ENCODE results near the gene SLBP. TPM values are rescaled to one million over a fixed set of nuclear protein-coding genes. Genes with fewer than 3 reads are reported as not detected.
A peak's percentile ranks its signal among the peaks of the same experiment; 100 is the strongest.

The SLBP gene
- total RNA-seq, 2 donors from 2014 or later = 30.1 to 56.9 TPM

DNA sequence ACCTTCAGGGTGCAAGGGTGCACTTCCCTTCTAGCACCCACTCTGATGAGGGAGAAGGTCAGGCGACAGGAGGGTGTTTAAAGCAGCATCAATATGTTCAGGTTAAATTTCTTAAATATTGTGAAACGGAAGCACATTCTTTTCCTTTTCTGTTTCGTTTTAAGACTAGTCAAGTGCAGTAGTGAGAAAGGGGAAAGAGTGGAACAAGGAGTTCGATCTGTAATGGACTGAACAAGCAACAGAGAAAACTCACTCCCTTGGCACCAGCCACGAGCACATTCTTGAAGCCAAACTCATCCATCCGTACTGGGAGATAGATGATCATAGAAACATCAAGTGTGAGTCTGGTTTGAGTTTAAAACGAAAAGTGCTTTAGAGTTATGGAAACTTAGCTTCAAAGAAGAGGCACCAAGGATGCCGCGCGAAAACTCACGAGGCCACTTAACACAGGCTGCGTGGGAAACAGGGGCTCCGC, 28.8 kb downstream of the SLBP start:
- no peaks in the 10 kb centered on the region for H3K27me3 ChIP-seq
- H3K27ac ChIP-seq = peak overlapping the region; percentile 57
- DNase-seq = no peak
- H3K4me1 ChIP-seq = no peaks in the 10 kb centered on the region
- H3K9me3 ChIP-seq = no peaks in the 10 kb centered on the region
- TF ChIP-seq, protein P1, sequence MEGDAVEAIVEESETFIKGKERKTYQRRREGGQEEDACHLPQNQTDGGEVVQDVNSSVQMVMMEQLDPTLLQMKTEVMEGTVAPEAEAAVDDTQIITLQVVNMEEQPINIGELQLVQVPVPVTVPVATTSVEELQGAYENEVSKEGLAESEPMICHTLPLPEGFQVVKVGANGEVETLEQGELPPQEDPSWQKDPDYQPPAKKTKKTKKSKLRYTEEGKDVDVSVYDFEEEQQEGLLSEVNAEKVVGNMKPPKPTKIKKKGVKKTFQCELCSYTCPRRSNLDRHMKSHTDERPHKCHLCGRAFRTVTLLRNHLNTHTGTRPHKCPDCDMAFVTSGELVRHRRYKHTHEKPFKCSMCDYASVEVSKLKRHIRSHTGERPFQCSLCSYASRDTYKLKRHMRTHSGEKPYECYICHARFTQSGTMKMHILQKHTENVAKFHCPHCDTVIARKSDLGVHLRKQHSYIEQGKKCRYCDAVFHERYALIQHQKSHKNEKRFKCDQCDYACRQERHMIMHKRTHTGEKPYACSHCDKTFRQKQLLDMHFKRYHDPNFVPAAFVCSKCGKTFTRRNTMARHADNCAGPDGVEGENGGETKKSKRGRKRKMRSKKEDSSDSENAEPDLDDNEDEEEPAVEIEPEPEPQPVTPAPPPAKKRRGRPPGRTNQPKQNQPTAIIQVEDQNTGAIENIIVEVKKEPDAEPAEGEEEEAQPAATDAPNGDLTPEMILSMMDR (IDR thresholded peaks at IDR 0.05) = no peak
- H3K9ac ChIP-seq (ENCODE audit: low read depth in 2 of 2, low read length in 2 of 2) = peak overlapping the region; percentile 26 to 76
- peak overlapping the region; percentile 64 for H3K4me3 ChIP-seq
- no peaks in the 10 kb centered on the region for H3K36me3 ChIP-seq
- intact Hi-C loops (cut with DNase I) = no loop called here

DNA sequence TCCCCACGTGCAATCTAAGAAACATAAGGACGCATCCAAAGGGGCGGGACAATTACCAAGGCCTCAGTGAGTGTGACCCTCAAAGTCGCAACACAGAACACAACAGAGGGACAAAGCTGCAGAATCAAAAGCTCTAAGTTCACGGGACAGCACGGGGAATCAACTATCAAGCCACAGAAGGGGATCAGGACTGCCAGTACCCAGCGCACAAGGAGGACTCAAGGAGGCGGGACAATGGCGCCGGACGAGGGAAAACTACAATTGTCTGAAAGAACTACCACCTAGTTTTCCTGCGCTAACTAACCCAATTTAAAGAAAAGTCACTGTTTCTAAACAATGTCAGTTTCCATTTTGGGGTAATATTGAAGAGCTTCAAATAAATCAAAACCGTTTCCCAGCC, 29.3 kb downstream of the SLBP start:
- TF ChIP-seq, protein P1 (IDR thresholded peaks at IDR 0.05) = no peak
- no peak for DNase-seq
- Histone ChIP-seq H3K4me1 (no peaks in the 10 kb centered on the region), H3K9me3 (no peaks in the 10 kb centered on the region), H3K36me3 (no peaks in the 10 kb centered on the region), H3K9ac (ENCODE audit: low read depth in 2 of 2, low read length in 2 of 2) (no peak overlapping the region), H3K4me3 (no peak overlapping the region), H3K27ac (peak overlapping the region; percentile 57), H3K27me3 (no peaks in the 10 kb centered on the region)
- intact Hi-C loops (cut with DNase I) = no loop called here

DNA sequence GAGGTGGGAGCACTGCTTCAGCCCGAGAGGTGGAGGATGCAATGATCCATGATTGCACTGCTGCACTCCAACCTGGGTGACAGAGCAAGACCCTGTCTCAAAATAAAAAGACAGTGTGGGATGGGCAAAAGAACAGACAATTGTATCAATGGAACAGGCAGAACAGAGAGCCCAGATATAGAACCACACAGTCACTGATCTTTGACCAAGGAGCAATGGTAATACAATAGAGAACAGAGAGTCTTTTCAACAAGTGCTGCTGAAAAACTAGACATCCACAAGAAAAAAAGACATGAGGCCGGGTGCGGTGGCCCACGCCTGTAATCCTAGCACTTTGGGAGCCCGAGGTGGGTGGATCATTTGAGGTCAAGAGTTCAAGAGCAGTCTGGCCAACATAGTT, 33.9 kb downstream of the SLBP start:
- no peak overlapping the region for H3K4me3 ChIP-seq
- TF ChIP-seq, protein P1 (IDR thresholded peaks at IDR 0.05) = no peak

DNA sequence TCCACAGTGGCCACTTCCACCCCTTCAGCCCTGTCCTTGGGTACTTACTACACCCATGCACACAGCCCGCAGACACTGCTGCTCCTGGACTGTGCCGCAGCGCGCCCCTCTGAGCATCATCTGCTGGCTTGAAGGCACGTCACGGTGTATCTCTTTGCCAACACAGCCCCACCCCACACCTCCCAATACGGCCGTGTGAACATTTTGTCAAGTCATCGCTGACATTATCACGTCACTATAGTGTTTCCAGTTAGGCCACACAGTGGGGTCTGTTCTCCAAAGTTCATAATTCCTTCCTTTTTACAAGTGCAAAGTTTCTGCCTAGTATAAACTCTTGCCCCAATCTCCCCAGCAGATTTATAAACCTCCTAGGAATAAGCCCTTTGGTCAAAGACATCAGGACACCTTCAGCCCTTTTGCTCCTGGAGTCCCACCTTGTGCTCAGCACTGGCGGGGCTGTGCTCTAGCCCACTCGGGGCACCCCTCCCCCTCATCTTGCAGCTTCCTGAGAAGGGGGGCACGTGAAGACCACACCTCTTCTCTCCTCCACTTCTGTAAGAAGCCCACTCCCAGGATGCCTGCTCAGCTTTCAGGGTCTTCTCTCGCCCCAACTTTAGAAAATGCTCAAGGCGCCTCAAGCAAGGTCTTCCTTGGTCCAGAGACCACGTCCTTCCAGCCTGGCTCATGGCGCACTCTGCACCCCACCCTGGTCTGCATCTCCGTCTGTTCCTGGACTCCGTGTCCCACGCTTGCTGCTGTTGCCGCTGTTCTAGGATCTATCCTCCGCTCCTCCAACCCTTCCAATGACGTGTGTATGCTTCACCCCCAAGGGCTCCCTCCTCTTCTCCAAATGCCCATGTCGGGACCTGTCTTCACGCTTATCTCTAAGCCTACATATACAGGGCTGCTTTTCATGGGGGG, 35.3 kb downstream of the SLBP start:
- intact Hi-C loops (cut with DNase I) = no loop called here
- Histone ChIP-seq H3K27ac (no peak overlapping the region), H3K36me3 (no peaks in the 10 kb centered on the region), H3K9me3 (no peaks in the 10 kb centered on the region), H3K4me3 (no peak overlapping the region), H3K9ac (ENCODE audit: low read depth in 2 of 2, low read length in 2 of 2) (no peak overlapping the region), H3K27me3 (no peaks in the 10 kb centered on the region), H3K4me1 (no peaks in the 10 kb centered on the region)
- TF ChIP-seq, protein P1 (IDR thresholded peaks at IDR 0.05) = no peak
- DNase-seq = no peak

More for the DNA sequence above, 33.9 kb downstream of the SLBP start:
- Histone ChIP-seq H3K4me1 (no peaks in the 10 kb centered on the region), H3K36me3 (no peaks in the 10 kb centered on the region), H3K9ac (ENCODE audit: low read depth in 2 of 2, low read length in 2 of 2) (no peak overlapping the region), H3K9me3 (no peaks in the 10 kb centered on the region), H3K27ac (no peak overlapping the region), H3K27me3 (no peaks in the 10 kb centered on the region)
- no peak for DNase-seq
- intact Hi-C loops (cut with DNase I) = no loop called here

DNA sequence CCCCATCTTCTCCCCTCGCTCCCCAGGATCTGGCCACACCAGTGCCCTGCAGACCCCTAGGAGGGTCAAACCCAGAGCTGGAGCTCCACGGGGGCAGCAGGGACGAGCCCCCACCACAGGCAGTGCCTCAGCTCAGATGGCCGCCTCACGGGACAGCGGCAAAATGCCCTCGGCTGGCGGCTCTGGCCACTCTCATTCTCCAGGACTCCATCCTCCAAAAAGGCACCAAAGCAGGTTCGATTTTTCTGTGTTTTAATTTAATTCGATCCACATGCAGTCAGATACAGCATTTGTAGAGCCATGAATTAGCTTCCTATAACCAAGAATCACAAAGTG, 36.3 kb downstream of the SLBP start:
- intact Hi-C loops (cut with DNase I) = no loop called here
- DNase-seq = no peak
- no peak overlapping the region for H3K27ac ChIP-seq
- no peak overlapping the region for H3K9ac ChIP-seq (ENCODE audit: low read depth in 2 of 2, low read length in 2 of 2)
- no peaks in the 10 kb centered on the region for H3K4me1 ChIP-seq
- no peak overlapping the region for H3K4me3 ChIP-seq
- H3K36me3 ChIP-seq = no peaks in the 10 kb centered on the region
- H3K27me3 ChIP-seq = no peaks in the 10 kb centered on the region
- H3K9me3 ChIP-seq = no peaks in the 10 kb centered on the region
- TF ChIP-seq, protein P1 (IDR thresholded peaks at IDR 0.05) = no peak

Data from colonic mucosa (tissue), 4 donors.